Colon (tissue), 2 donors: ENCODE data around the gene RGS7.

Source experiments
- FAIRE-seq: peaks from 2 replicates; lab custom pipeline; 2012; peaks lifted over from hg19 to GRCh38; lab: Jason Lieb, UNC
- donor health status: control.
- donor health status: control.

Gene RGS7

GRCh38 chr1:241079047-241079446 is 278.0 kb downstream of the RGS7 start:
- FAIRE-seq, result no peak

- FAIRE-seq, result no peak
These were observed 279.4 kb downstream of the RGS7 start for GRCh38 chr1:241077386-241078147.

GRCh38 chr1:241074507-241074906 is 282.5 kb downstream of the RGS7 start:
- no peak for FAIRE-seq

GRCh38 chr1:241068359-241068758 is 288.6 kb downstream of the RGS7 start:
- FAIRE-seq, result no peak

- FAIRE-seq, result no peak
These were observed 293.7 kb downstream of the RGS7 start for GRCh38 chr1:241063276-241063675.

GRCh38 chr1:241061062-241061461 is 295.9 kb downstream of the RGS7 start:
- no peak for FAIRE-seq

- no peak for FAIRE-seq
These were observed 308.4 kb downstream of the RGS7 start for GRCh38 chr1:241048622-241049021.

GRCh38 chr1:241045659-241046058 is 311.3 kb downstream of the RGS7 start:
- no peak for FAIRE-seq

- FAIRE-seq, result no peak
These were observed 322.6 kb downstream of the RGS7 start for GRCh38 chr1:241034203-241034936.

GRCh38 chr1:241024834-241025233 is 332.2 kb downstream of the RGS7 start:
- FAIRE-seq, result no peak

GRCh38 chr1:241022366-241022765 is 334.6 kb downstream of the RGS7 start:
- FAIRE-seq, result no peak

GRCh38 chr1:241020851-241021697 is 335.9 kb downstream of the RGS7 start:
- no peak for FAIRE-seq

- no peak for FAIRE-seq
These were observed 344.2 kb downstream of the RGS7 start for GRCh38 chr1:241012708-241013340.

GRCh38 chr1:241007668-241008067 is 349.3 kb downstream of the RGS7 start:
- FAIRE-seq, result no peak

GRCh38 chr1:240999826-241000225 is 357.2 kb downstream of the RGS7 start:
- FAIRE-seq, result no peak

- no peak for FAIRE-seq
These were observed 358.5 kb downstream of the RGS7 start for GRCh38 chr1:240998441-240999015.

- FAIRE-seq, result no peak
These were observed 359.0 kb downstream of the RGS7 start for GRCh38 chr1:240998024-240998423.

GRCh38 chr1:240993004-240993403 is 364.0 kb downstream of the RGS7 start:
- FAIRE-seq, result no peak

- FAIRE-seq, result no peak
These were observed 365.8 kb downstream of the RGS7 start for GRCh38 chr1:240991230-240991629.

GRCh38 chr1:240987928-240988327 is 369.1 kb downstream of the RGS7 start:
- no peak for FAIRE-seq

GRCh38 chr1:240985081-240985480 is 371.9 kb downstream of the RGS7 start:
- no peak for FAIRE-seq

GRCh38 chr1:240980342-240980741 is 376.7 kb downstream of the RGS7 start:
- FAIRE-seq, result no peak
